GM12874 (cell line): ENCODE results near the gene MRPS5.
A peak's percentile ranks its signal among the peaks of the same experiment; 100 is the strongest.

Source experiments
- CTCF ChIP-seq: IDR thresholded peaks from 2 replicates; pipeline ENCODE4 v1.5.1; 2011; ENCODE audit warnings: low read depth, mild to moderate bottlenecking, control low read depth, low read length, moderate library complexity; ENCODE audit not compliant: insufficient read depth

Gene MRPS5

GRCh38 chr2:95121407-95122196, at the start of gene MRPS5:
Gene MRPS5, minus strand, starts transcription at chr2:95121808. Its CDS starts 17 bp downstream, at chr2:95121791.
- 0 out of 2 replicates have a peak, but pooled peaks have one; percentile 3 for TF ChIP-seq CTCF

GRCh38 chr2:95166065-95166763, 44.6 kb upstream of the MRPS5 start:
- no peak for TF ChIP-seq CTCF

GRCh38 chr2:95165371-95166064, 43.9 kb upstream of the MRPS5 start, which contains the start of gene ZNF2:
Gene ZNF2, plus strand, starts transcription at chr2:95165809. Its CDS starts 10,418 bp downstream, at chr2:95176227.
- TF ChIP-seq CTCF: no peak

GRCh38 chr2:95165030-95165370, 43.4 kb upstream of the MRPS5 start:
- no peak for TF ChIP-seq CTCF

- no peak for TF ChIP-seq CTCF
Observed at GRCh38 chr2:95159690-95160449, 38.3 kb upstream of the MRPS5 start, which contains the start of gene ZNF514. Gene ZNF514, minus strand, starts transcription at chr2:95159848. Its CDS starts 6,595 bp downstream, at chr2:95153253.

- no peak for TF ChIP-seq CTCF
Observed at GRCh38 chr2:95158891-95159619, 37.4 kb upstream of the MRPS5 start.
